Liver (tissue), 9 donors: ENCODE data around the gene ZFAND3. TPM values are rescaled to one million over a fixed set of nuclear protein-coding genes. Genes with fewer than 3 reads are reported as not detected.

Experiments
- DNase-seq: peaks from one replicate; pipeline ENCODE4 v3.0.0-alpha.2; 2017; ENCODE audit warnings: low spot score
- H3K27ac ChIP-seq, 2 donors: one replicate each; pipeline ENCODE4 v1.7.0; 2013; ENCODE audit warnings: inconsistent platforms in 2 of 2, low read length in 2 of 2, control low read depth in 1 of 2, low read depth in 1 of 2, mild to moderate bottlenecking in 1 of 2
- H3K27me3 ChIP-seq, 4 donors: one replicate each; pipeline versions ENCODE4 v1.6.1 to v1.7.0; 2013; ENCODE audit warnings: low read length in 3 of 4, inconsistent platforms in 1 of 4, mild to moderate bottlenecking in 1 of 4, moderate library complexity in 1 of 4; ENCODE audit not compliant: control insufficient read depth in 4 of 4, insufficient read depth in 4 of 4
- H3K36me3 ChIP-seq, 4 donors: one replicate each; pipeline versions ENCODE4 v1.6.1 to v1.7.0; 2013; ENCODE audit warnings: low read length in 3 of 4, mild to moderate bottlenecking in 3 of 4, low read depth in 1 of 4, moderate library complexity in 1 of 4; ENCODE audit not compliant: control insufficient read depth in 4 of 4, insufficient read depth in 3 of 4
- H3K4me1 ChIP-seq, 4 donors: one replicate each; pipeline versions ENCODE4 v1.6.1 to v1.7.0; 2013; ENCODE audit warnings: low read length in 3 of 4, mild to moderate bottlenecking in 3 of 4, moderate library complexity in 1 of 4; ENCODE audit not compliant: control insufficient read depth in 4 of 4, insufficient read depth in 4 of 4
- H3K4me3 ChIP-seq, 3 donors: one replicate each; pipeline versions ENCODE4 v1.6.1 to v1.7.0; 2013; ENCODE audit warnings: low read length in 3 of 3, control low read depth in 1 of 3, low read depth in 1 of 3, mild to moderate bottlenecking in 1 of 3
- H3K9ac ChIP-seq, 2 donors: one replicate each; pipeline ENCODE4 v1.7.0; 2013; ENCODE audit warnings: low read length in 2 of 2, mild to moderate bottlenecking in 2 of 2, moderate library complexity in 2 of 2, control low read depth in 1 of 2, low read depth in 1 of 2
- H3K9me3 ChIP-seq, 4 donors: one replicate each; pipeline versions ENCODE4 v1.6.1 to v1.7.0; 2013; ENCODE audit warnings: low read length in 3 of 4; ENCODE audit not compliant: control insufficient read depth in 4 of 4
- EGR1 ChIP-seq, 2 donors: IDR thresholded peaks; 2 replicates each; pipeline ENCODE4 v1.6.1; 2016 to 2018; ENCODE audit warnings: antibody characterized with exemption in 2 of 2, low read depth in 2 of 2
- FOXA1 ChIP-seq: IDR thresholded peaks from 2 replicates; pipeline ENCODE4 v1.6.1; 2016; ENCODE audit warnings: antibody characterized with exemption
- FOXA2 ChIP-seq: IDR thresholded peaks from 2 replicates; pipeline ENCODE4 v1.6.1; 2016; ENCODE audit warnings: antibody characterized with exemption
- GABPA ChIP-seq, 2 donors: IDR thresholded peaks in 1 of 2; conservative IDR thresholded peaks in 1 of 2; 2 replicates each; pipeline ENCODE4 v1.6.1; 2016; ENCODE audit warnings: antibody characterized with exemption in 2 of 2, mild to moderate bottlenecking in 1 of 2, moderate library complexity in 1 of 2
- HNF4A ChIP-seq, 2 donors: conservative IDR thresholded peaks; 2 replicates each; pipeline ENCODE4 v1.6.1; 2016; ENCODE audit warnings: antibody characterized with exemption in 2 of 2, mild to moderate bottlenecking in 2 of 2
- HNF4G ChIP-seq: IDR thresholded peaks from 2 replicates; pipeline ENCODE4 v1.6.1; 2016; ENCODE audit warnings: antibody characterized with exemption
- JUND ChIP-seq, 2 donors: IDR thresholded peaks; 2 replicates each; pipeline ENCODE4 v1.6.1; 2016; ENCODE audit warnings: antibody characterized with exemption in 2 of 2
- MAX ChIP-seq: IDR thresholded peaks from 2 replicates; pipeline ENCODE4 v1.6.1; 2016; ENCODE audit warnings: antibody characterized with exemption
- NR2F2 ChIP-seq: IDR thresholded peaks from 2 replicates; pipeline ENCODE4 v1.6.1; 2016; ENCODE audit warnings: antibody characterized with exemption
- RAD21 ChIP-seq, 2 donors: IDR thresholded peaks; 2 replicates each; pipeline ENCODE4 v1.6.1; 2016; ENCODE audit warnings: antibody characterized with exemption in 2 of 2, mild to moderate bottlenecking in 2 of 2
- REST ChIP-seq: IDR thresholded peaks from 2 replicates; pipeline ENCODE4 v1.6.1; 2016; ENCODE audit warnings: antibody characterized with exemption, mild to moderate bottlenecking
- RXRA ChIP-seq, 2 donors: IDR thresholded peaks; 2 replicates each; pipeline ENCODE4 v1.6.1; 2017 to 2018; ENCODE audit warnings: antibody characterized with exemption in 2 of 2, mild to moderate bottlenecking in 1 of 2
- SP1 ChIP-seq: IDR thresholded peaks from 2 replicates; pipeline ENCODE4 v1.6.1; 2018; ENCODE audit warnings: antibody characterized with exemption, mild to moderate bottlenecking
- TAF1 ChIP-seq: conservative IDR thresholded peaks from 2 replicates; pipeline ENCODE4 v1.6.1; 2016; ENCODE audit warnings: antibody characterized with exemption, mild to moderate bottlenecking
- YY1 ChIP-seq: IDR thresholded peaks from 2 replicates; pipeline ENCODE4 v1.6.1; 2016; ENCODE audit warnings: antibody characterized with exemption, mild to moderate bottlenecking
- ZBTB33 ChIP-seq: IDR thresholded peaks from 2 replicates; pipeline ENCODE4 v1.6.1; 2016; ENCODE audit warnings: antibody characterized with exemption
- WGBS: extraction: QIAGEN DNeasy Blood & Tissue Kit; methylation state at CpG from one replicate; pipeline ENCODE4 v1.1.7; 2013; 5-methylcytosine and 5-hydroxymethylcytosine counted together
- polyA plus RNA-seq, 2 donors: library from polyadenylated mRNA; stranded (reverse) in 1 of 2; unstranded in 1 of 2; fragments of 200-250 nt in 1 of 2; fragments of >200 nt in 1 of 2; fragmentation: Nextera tagmentation in 1 of 2; extraction: Ambion mirVana in 1 of 2; gene quantifications; one replicate each; pipeline versions ENCODE4 v1.2.1 to v1.2.3, GENCODE V29; 2013 to 2015
- total RNA-seq, 2 donors: library from RNA; depleted of rRNA; stranded (reverse); fragments of >200 nt; gene quantifications; one replicate each; pipeline ENCODE4 v1.2.3, GENCODE V29; 2014
- TF ChIP-seq, protein P1 (sequence below): IDR thresholded peaks from 2 replicates; pipeline ENCODE4 v1.6.1; 2016; ENCODE audit warnings: antibody characterized with exemption
- TF ChIP-seq, protein P2 (sequence below): fragments of 150-350 bp; IDR thresholded peaks from 2 replicates; pipeline ENCODE4 v1.5.1; 2017; ENCODE audit warnings: improper control_type of control experiment, low read depth, low read length; ENCODE audit not compliant: missing input control
- donor health status: healthy.
- donor health status: healthy.
- donor health status: healthy.
- donor health status: healthy.
- donor health status: healthy.

The ZFAND3 gene
- total and polyA plus RNA-seq, 4 donors = 7.7 to 37.5 (median 23.1) TPM

DNA sequence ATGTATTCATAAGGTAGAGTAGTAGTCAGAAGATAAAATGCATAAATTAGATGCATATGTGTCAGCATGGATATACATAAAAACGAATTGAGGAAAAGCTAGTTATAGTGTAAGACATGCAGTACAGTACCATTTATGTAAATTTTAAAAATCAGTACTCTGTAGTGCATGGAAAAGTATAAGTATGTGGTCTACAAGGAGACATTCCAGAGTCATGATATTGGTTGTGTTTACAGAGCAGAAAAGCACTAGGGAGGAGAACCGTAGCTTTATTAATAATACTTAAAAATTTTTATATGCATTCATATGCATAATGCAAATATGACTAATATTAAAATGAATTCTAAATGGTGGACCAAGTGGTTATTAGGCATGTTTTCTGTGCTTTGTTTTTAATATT is 220.0 kb downstream of the ZFAND3 start:
- Histone ChIP-seq H3K4me3 (no peak overlapping the region), H3K27ac (no peak overlapping the region), H3K27me3 (no peaks in the 10 kb centered on the region), H3K4me1 (peaks cover 0 to 12% (median 3%) of the 10 kb centered on the region in 4 donors), H3K9ac (no peak overlapping the region), H3K36me3 (peaks cover 0 to 2% (median 0%) of the 10 kb centered on the region in 4 donors), H3K9me3 (no peaks in the 10 kb centered on the region)
- no peak for DNase-seq
- 90% methylated on average over 2 of the region's 2 CpGs for WGBS
- TF ChIP-seq MAX = no peak
- TF ChIP-seq, protein P1, sequence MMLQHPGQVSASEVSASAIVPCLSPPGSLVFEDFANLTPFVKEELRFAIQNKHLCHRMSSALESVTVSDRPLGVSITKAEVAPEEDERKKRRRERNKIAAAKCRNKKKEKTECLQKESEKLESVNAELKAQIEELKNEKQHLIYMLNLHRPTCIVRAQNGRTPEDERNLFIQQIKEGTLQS = no peak
- TF ChIP-seq HNF4G = no peak
- TF ChIP-seq SP1 = no peak
- TF ChIP-seq, protein P2, sequence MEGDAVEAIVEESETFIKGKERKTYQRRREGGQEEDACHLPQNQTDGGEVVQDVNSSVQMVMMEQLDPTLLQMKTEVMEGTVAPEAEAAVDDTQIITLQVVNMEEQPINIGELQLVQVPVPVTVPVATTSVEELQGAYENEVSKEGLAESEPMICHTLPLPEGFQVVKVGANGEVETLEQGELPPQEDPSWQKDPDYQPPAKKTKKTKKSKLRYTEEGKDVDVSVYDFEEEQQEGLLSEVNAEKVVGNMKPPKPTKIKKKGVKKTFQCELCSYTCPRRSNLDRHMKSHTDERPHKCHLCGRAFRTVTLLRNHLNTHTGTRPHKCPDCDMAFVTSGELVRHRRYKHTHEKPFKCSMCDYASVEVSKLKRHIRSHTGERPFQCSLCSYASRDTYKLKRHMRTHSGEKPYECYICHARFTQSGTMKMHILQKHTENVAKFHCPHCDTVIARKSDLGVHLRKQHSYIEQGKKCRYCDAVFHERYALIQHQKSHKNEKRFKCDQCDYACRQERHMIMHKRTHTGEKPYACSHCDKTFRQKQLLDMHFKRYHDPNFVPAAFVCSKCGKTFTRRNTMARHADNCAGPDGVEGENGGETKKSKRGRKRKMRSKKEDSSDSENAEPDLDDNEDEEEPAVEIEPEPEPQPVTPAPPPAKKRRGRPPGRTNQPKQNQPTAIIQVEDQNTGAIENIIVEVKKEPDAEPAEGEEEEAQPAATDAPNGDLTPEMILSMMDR = no peak
- TF ChIP-seq RAD21 (IDR thresholded peaks at IDR 0.05) = no peak
- no peak for TF ChIP-seq JUND (IDR thresholded peaks at IDR 0.05)
- no peak for TF ChIP-seq GABPA (IDR thresholded peaks at IDR 0.05 in 1 of 2, conservative IDR thresholded peaks at IDR 0.05 in 1 of 2)
- TF ChIP-seq NR2F2 = no peak
- no peak for TF ChIP-seq REST

DNA sequence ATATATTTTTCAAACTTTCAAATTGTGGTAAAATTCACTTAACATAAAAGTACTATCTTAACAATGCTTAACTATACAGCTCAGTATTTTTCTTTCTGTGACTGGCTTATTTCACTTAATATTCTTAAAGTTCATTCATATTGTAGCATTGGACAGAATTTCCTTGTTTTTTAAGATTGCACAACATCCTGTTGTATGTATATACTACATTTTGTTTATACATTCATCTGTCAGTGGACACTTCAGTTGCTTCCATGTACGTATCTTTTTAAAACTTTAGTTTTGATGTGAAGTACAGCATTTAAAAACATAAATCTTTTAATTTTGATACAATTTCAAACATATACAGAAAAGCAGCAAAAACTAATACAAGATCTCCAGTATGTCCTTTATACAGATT is 220.7 kb downstream of the ZFAND3 start:
- Histone ChIP-seq H3K36me3 (peaks cover 0 to 2% (median under 1%) of the 10 kb centered on the region in 4 donors), H3K4me3 (no peak overlapping the region), H3K9me3 (no peaks in the 10 kb centered on the region), H3K4me1 (peaks cover 0 to 8% (median under 1%) of the 10 kb centered on the region in 4 donors), H3K27ac (no peak overlapping the region), H3K9ac (no peak overlapping the region), H3K27me3 (no peaks in the 10 kb centered on the region)
- WGBS = 8% methylated on average over 1 of the region's 1 CpG
- no peak for DNase-seq
- TF ChIP-seq ZBTB33 (no peak), YY1 (no peak), FOXA2 (no peak), FOXA1 (no peak), EGR1 (IDR thresholded peaks at IDR 0.05; ENCODE audit: low read depth in 2 of 2) (no peak), GABPA (IDR thresholded peaks at IDR 0.05 in 1 of 2, conservative IDR thresholded peaks at IDR 0.05 in 1 of 2) (no peak), TAF1 (no peak), JUND (IDR thresholded peaks at IDR 0.05) (no peak), SP1 (no peak), HNF4A (conservative IDR thresholded peaks at IDR 0.05) (no peak), REST (no peak), HNF4G (no peak), RXRA (IDR thresholded peaks at IDR 0.05) (no peak)
- TF ChIP-seq, protein P2 = no peak
- TF ChIP-seq, protein P1 = no peak
